Tibial artery (tissue), 4 donors: ENCODE results near the gene SLC9C1.

Experiments used
- DNase-seq, 2 donors: peaks; one replicate each; pipeline ENCODE4 v3.0.0-alpha.2; 2019
- H3K27ac ChIP-seq, 2 donors: fragments of 200-600 bp; sonication (generic) in 1 of 2; 1 replicate in 1 of 2; 2 replicates in 1 of 2; pipeline ENCODE4 v1.5.1; 2018 to 2019; ENCODE audit warnings: mild to moderate bottlenecking in 1 of 2
- H3K27me3 ChIP-seq, 2 donors: fragments of 200-600 bp; sonication (generic) in 1 of 2; one replicate each; pipeline versions ENCODE4 v1.5.1 to v1.6.0; 2016 to 2019
- H3K36me3 ChIP-seq, 3 donors: fragments of 200-600 bp; sonication (generic) in 2 of 3; one replicate each; pipeline ENCODE4 v1.5.1; 2016 to 2019; ENCODE audit warnings: mild to moderate bottlenecking in 2 of 3
- H3K4me1 ChIP-seq, 4 donors: fragments of 200-600 bp; sonication (generic) in 2 of 4; 1 replicate in 3 of 4; 2 replicates in 1 of 4; pipeline ENCODE4 v1.5.1; 2016 to 2019
- H3K4me3 ChIP-seq, 2 donors: fragments of 200-600 bp; sonication (generic) in 1 of 2; 1 replicate in 1 of 2; 2 replicates in 1 of 2; pipeline ENCODE4 v1.5.1; 2018 to 2019; ENCODE audit warnings: mild to moderate bottlenecking in 2 of 2
- H3K9me3 ChIP-seq, 3 donors: fragments of 200-600 bp; sonication (generic) in 1 of 3; one replicate each; pipeline ENCODE4 v1.5.1; 2016 to 2019
- CTCF ChIP-seq, 2 experiments: fragments of 200-600 bp in 1 of 2; fragments of 450-650 bp in 1 of 2; IDR thresholded peaks; one replicate each; pipeline ENCODE4 v1.5.1; 2017 to 2019; ENCODE audit warnings: antibody characterized with exemption in 2 of 2, mild to moderate bottlenecking in 1 of 2, moderate library complexity in 1 of 2
- intact Hi-C: fragments of 100-400 bp; cut with DNase I; formaldehyde crosslinking; loops from one replicate; pipeline ENCODE4 v1.15.0; 2023; ENCODE audit warnings: low total_unique reads

SLC9C1 gene

DNA sequence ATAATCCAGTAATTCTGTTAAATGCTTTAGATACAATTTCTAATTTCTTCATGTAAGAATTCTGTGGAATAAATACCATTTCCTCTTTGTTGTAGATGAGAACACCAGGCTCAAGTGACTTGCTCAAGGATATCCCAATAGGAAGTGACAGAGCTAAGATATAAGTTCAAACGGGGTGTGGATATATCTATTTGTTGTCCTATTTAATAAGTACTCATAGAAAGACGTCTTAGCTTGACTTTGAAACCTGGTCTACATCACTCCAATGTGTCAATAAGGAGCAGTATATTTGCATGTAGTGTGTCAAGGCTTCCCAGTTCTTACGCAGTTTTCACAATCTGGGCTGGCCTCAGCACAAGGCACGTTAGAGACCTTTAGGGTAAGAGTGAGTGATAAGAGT lies 156.2 kb downstream of the SLC9C1 start:
- Histone ChIP-seq H3K4me1 (no peaks in the 10 kb centered on the region), H3K9me3 (no peaks in the 10 kb centered on the region), H3K36me3 (no peaks in the 10 kb centered on the region), H3K27me3 (no peaks in the 10 kb centered on the region), H3K27ac (no peak overlapping the region), H3K4me3 (no peak overlapping the region)
- intact Hi-C loops = no loop called here
- no peak for DNase-seq
- no peak for TF ChIP-seq CTCF (IDR thresholded peaks at IDR 0.05)

GRCh38 chr3:112136959-112137693 lies 156.9 kb downstream of the SLC9C1 start:
- no peak overlapping the region for H3K27ac ChIP-seq
- no peaks in the 10 kb centered on the region for H3K36me3 ChIP-seq
- no peaks in the 10 kb centered on the region for H3K27me3 ChIP-seq
- intact Hi-C loops = no loop called here
- DNase-seq = no peak
- TF ChIP-seq CTCF (IDR thresholded peaks at IDR 0.05) = peak in 1 of 2 experiments; percentile 7
- no peak overlapping the region for H3K4me3 ChIP-seq
- H3K4me1 ChIP-seq = no peaks in the 10 kb centered on the region
- H3K9me3 ChIP-seq = no peaks in the 10 kb centered on the region

DNA sequence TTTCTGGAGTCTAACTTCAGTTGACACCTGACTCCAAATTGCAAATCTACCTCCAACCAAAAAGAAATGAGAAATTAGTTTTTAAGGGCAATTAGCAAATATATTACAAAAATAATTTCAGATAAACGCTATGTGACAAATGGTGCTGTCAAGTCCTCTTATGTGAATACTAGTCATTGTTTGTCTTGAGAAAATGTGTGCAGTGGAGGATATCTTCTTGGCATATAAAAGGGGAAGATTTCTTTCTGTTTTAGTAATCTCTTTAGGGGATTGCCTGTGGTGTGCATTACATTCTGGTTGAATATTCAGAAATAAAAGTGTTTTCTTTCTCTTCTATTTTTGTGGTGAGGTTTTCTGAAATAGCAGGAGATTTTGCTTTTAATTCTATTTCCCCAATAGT lies 158.0 kb downstream of the SLC9C1 start:
- Histone ChIP-seq H3K27me3 (no peaks in the 10 kb centered on the region), H3K36me3 (no peaks in the 10 kb centered on the region), H3K4me3 (no peak overlapping the region), H3K4me1 (no peaks in the 10 kb centered on the region), H3K9me3 (no peaks in the 10 kb centered on the region), H3K27ac (no peak overlapping the region)
- no peak for TF ChIP-seq CTCF (IDR thresholded peaks at IDR 0.05)
- intact Hi-C loops = no loop called here
- no peak for DNase-seq

DNA sequence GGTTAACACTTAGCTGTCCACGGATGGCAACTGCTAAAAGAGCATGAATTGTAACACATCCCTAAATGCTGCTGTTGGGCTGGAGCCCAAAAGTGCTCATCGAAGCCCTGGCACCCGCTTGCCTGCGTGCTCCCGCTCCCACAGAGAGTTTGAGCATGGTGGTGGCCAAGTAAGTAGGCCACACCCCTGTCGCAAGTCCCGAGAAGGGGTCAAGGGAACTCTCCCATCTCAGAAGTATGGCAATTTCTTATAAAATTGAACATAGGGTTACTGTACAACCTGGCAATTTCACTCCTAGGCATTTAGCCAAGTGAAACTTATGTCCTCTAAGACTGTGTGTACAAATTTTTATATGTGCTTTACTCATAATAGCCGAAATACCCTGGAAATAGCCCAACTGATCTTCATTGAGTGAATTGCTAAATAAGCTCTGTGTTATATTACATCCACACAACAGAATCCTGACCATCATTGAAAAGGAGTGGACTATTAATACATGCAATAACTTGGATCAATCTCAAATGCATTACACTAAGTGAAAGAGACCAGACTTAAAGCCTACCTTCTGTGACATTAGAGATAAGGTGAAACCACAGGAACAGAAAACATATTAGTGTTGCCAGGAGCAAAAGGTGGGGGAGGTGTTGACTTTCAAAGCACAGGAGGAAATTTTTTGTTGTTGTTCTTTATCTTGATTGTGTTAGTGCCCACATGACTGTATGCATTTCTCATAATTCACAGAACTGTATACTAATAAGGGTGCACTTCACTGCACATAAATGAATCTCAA lies 159.5 kb downstream of the SLC9C1 start:
- H3K4me3 ChIP-seq = no peak overlapping the region
- H3K9me3 ChIP-seq = no peaks in the 10 kb centered on the region
- TF ChIP-seq CTCF (IDR thresholded peaks at IDR 0.05) = no peak
- intact Hi-C loops = no loop called here
- H3K27me3 ChIP-seq = no peaks in the 10 kb centered on the region
- H3K27ac ChIP-seq = no peak overlapping the region
- H3K36me3 ChIP-seq = peaks cover 0 to 6% (median 0%) of the 10 kb centered on the region in 3 donors
- H3K4me1 ChIP-seq = no peaks in the 10 kb centered on the region
- DNase-seq = no peak

DNA sequence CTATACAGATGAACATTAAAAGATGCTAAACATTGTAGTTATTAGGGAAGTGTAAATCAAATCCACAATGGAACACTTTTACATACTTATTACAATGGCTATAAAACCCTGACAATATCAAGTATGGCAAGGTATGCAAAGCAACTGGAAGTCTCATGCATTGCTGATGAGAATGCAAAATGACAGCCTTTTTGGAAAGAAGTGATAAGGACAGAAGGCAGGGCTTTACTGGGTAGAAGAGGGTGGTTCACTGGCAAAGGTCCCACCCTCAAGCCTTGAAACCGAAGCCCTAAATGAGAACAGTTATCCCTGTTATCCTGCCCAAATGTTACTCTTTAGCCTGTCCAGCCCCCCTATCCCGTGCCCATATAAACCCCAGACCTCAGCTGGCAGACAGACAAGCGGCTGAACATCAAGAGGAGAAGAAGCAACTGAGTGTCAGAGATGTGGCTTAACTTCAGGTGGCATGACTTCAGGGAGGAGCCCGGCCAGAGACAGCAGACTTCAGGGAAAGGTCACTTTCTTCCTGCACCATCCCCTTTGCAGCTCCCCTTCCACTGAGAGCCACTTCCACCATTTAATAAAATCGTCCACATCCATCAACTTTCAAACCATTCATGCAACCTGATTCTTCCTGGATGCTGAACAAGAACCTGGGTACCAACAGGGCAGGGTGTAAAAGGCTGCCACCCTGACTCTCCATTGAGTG lies 160.2 kb downstream of the SLC9C1 start:
- H3K27ac ChIP-seq = no peak overlapping the region
- no peak for DNase-seq
- no peak overlapping the region for H3K4me3 ChIP-seq
- H3K9me3 ChIP-seq = no peaks in the 10 kb centered on the region
- H3K36me3 ChIP-seq = peaks cover 0 to 6% (median 0%) of the 10 kb centered on the region in 3 donors
- H3K4me1 ChIP-seq = no peaks in the 10 kb centered on the region
- TF ChIP-seq CTCF (IDR thresholded peaks at IDR 0.05) = no peak
- H3K27me3 ChIP-seq = no peaks in the 10 kb centered on the region
- intact Hi-C loops = no loop called here
